HUES6 (cell line): ENCODE measurements around the gene PCDH7.

Experiments used
- H3K27ac ChIP-seq: 2 replicates; pipeline ENCODE4 v1.7.0; 2013; ENCODE audit warnings: low read depth, mild to moderate bottlenecking, low read length, inconsistent platforms
- H3K27me3 ChIP-seq: 2 replicates; pipeline ENCODE4 v1.6.1; 2013; ENCODE audit warnings: low read length; ENCODE audit not compliant: control insufficient read depth, insufficient read depth
- H3K36me3 ChIP-seq: 2 replicates; pipeline ENCODE4 v1.6.1; 2013; ENCODE audit warnings: low read length; ENCODE audit not compliant: control insufficient read depth, insufficient read depth
- H3K4me1 ChIP-seq: 2 replicates; pipeline ENCODE4 v1.6.1; 2013; ENCODE audit warnings: low read length; ENCODE audit not compliant: control insufficient read depth, insufficient read depth
- H3K4me3 ChIP-seq: 2 replicates; pipeline ENCODE4 v1.5.1; 2013; ENCODE audit warnings: low read depth, low read length
- H3K9ac ChIP-seq: one replicate; pipeline ENCODE4 v1.6.1; 2013; ENCODE audit warnings: mild to moderate bottlenecking, low read length
- H3K9me3 ChIP-seq: 2 replicates; pipeline ENCODE4 v1.6.1; 2013; ENCODE audit warnings: low read depth, low read length; ENCODE audit not compliant: control insufficient read depth, insufficient read depth

The PCDH7 gene

GRCh38 chr4:30765022-30765421 is 44.9 kb downstream of the PCDH7 start:
- H3K27me3 ChIP-seq = no peaks in the 10 kb centered on the region
- H3K36me3 ChIP-seq = no peaks in the 10 kb centered on the region
- H3K9ac ChIP-seq = no peak overlapping the region
- H3K4me1 ChIP-seq = peaks cover 4% of the 10 kb centered on the region; the same call in 1 of the 2 replicates
- no peak overlapping the region for H3K4me3 ChIP-seq
- no peaks in the 10 kb centered on the region for H3K9me3 ChIP-seq
- no peak overlapping the region for H3K27ac ChIP-seq

- Histone ChIP-seq H3K9me3 (no peaks in the 10 kb centered on the region), H3K27ac (no peak overlapping the region), H3K36me3 (no peaks in the 10 kb centered on the region), H3K27me3 (no peaks in the 10 kb centered on the region), H3K9ac (no peak overlapping the region), H3K4me1 (peaks cover 4% of the 10 kb centered on the region; the same call in 1 of the 2 replicates), H3K4me3 (no peak overlapping the region)
These were observed 47.1 kb downstream of the PCDH7 start for GRCh38 chr4:30767147-30767845.

- Histone ChIP-seq H3K4me1 (peaks cover 4% of the 10 kb centered on the region; the same call in 1 of the 2 replicates), H3K9ac (no peak overlapping the region), H3K27ac (no peak overlapping the region), H3K9me3 (no peaks in the 10 kb centered on the region), H3K4me3 (no peak overlapping the region), H3K36me3 (no peaks in the 10 kb centered on the region), H3K27me3 (no peaks in the 10 kb centered on the region)
These were observed 48.1 kb downstream of the PCDH7 start for GRCh38 chr4:30768277-30768676.

GRCh38 chr4:30769093-30769492 is 48.9 kb downstream of the PCDH7 start:
- H3K9ac ChIP-seq = no peak overlapping the region
- no peaks in the 10 kb centered on the region for H3K36me3 ChIP-seq
- no peaks in the 10 kb centered on the region for H3K27me3 ChIP-seq
- H3K9me3 ChIP-seq = no peaks in the 10 kb centered on the region
- peaks cover 4% of the 10 kb centered on the region; the same call in 1 of the 2 replicates for H3K4me1 ChIP-seq
- H3K4me3 ChIP-seq = no peak overlapping the region
- H3K27ac ChIP-seq = no peak overlapping the region

- H3K9ac ChIP-seq = no peak overlapping the region
- no peaks in the 10 kb centered on the region for H3K27me3 ChIP-seq
- H3K9me3 ChIP-seq = no peaks in the 10 kb centered on the region
- no peak overlapping the region for H3K4me3 ChIP-seq
- H3K27ac ChIP-seq = no peak overlapping the region
- H3K36me3 ChIP-seq = no peaks in the 10 kb centered on the region
- H3K4me1 ChIP-seq = peaks cover 4% of the 10 kb centered on the region; the same call in 1 of the 2 replicates
These were observed 49.9 kb downstream of the PCDH7 start for GRCh38 chr4:30770049-30770549.

- Histone ChIP-seq H3K27me3 (no peaks in the 10 kb centered on the region), H3K36me3 (no peaks in the 10 kb centered on the region), H3K4me3 (no peak overlapping the region), H3K9ac (no peak overlapping the region), H3K4me1 (peaks cover 4% of the 10 kb centered on the region; the same call in 1 of the 2 replicates), H3K9me3 (no peaks in the 10 kb centered on the region), H3K27ac (no peak overlapping the region)
These were observed 50.6 kb downstream of the PCDH7 start for GRCh38 chr4:30770812-30771211.

- no peak overlapping the region for H3K4me3 ChIP-seq
- H3K9me3 ChIP-seq = no peaks in the 10 kb centered on the region
- H3K27ac ChIP-seq = no peak overlapping the region
- no peaks in the 10 kb centered on the region for H3K36me3 ChIP-seq
- no peaks in the 10 kb centered on the region for H3K27me3 ChIP-seq
- H3K9ac ChIP-seq = no peak overlapping the region
- H3K4me1 ChIP-seq = no peaks in the 10 kb centered on the region
These were observed 56.3 kb downstream of the PCDH7 start for GRCh38 chr4:30776451-30776850.

GRCh38 chr4:30776921-30777415 is 56.8 kb downstream of the PCDH7 start:
- H3K9ac ChIP-seq = no peak overlapping the region
- no peaks in the 10 kb centered on the region for H3K27me3 ChIP-seq
- H3K9me3 ChIP-seq = no peaks in the 10 kb centered on the region
- H3K27ac ChIP-seq = no peak overlapping the region
- no peaks in the 10 kb centered on the region for H3K4me1 ChIP-seq
- H3K36me3 ChIP-seq = no peaks in the 10 kb centered on the region
- no peak overlapping the region for H3K4me3 ChIP-seq
